BJ (cell line): ENCODE results near the gene SMC4. TPM values are rescaled to one million over a fixed set of nuclear protein-coding genes. Genes with fewer than 3 reads are reported as not detected.

ENCODE experiments used
- CTCF ChIA-PET: fragments of 350-600 bp; formaldehyde crosslinking; extraction: SDS; loops from one replicate; lab custom pipeline; 2021; ENCODE audit warnings: antibody characterized with exemption, inconsistent platforms; lab: Yijun Ruan, JAX
- POLR2A ChIA-PET: fragments of 300-600 bp; sonication (Branson Sonifier 250); formaldehyde crosslinking; extraction: SDS; loops from one replicate; lab custom pipeline; 2021; ENCODE audit warnings: antibody characterized with exemption; lab: Charles Lee
- DNase-seq: peaks from one replicate; pipeline ENCODE4 v3.0.0-alpha.2; 2011; ENCODE audit warnings: low read depth
- H3K27me3 ChIP-seq: 2 replicates; pipeline ENCODE4 v1.6.0; 2011; ENCODE audit warnings: low read length; ENCODE audit not compliant: control insufficient read depth, insufficient read depth
- H3K36me3 ChIP-seq: 2 replicates; pipeline ENCODE4 v1.5.1; 2011; ENCODE audit warnings: low read length; ENCODE audit not compliant: control insufficient read depth, insufficient read depth
- H3K4me3 ChIP-seq: 2 replicates; pipeline ENCODE4 v1.5.1; 2011; ENCODE audit warnings: low read depth, mild to moderate bottlenecking, control low read depth, low read length
- CTCF ChIP-seq: IDR thresholded peaks from 2 replicates; pipeline ENCODE4 v1.5.1; 2011; ENCODE audit warnings: low read depth, mild to moderate bottlenecking, control low read depth, inconsistent platforms, low read length, moderate library complexity; ENCODE audit not compliant: insufficient read depth
- polyA plus RNA-seq: library from polyadenylated mRNA; depleted of rRNA; stranded (reverse); fragments of >200 nt; gene quantifications from 2 replicates; pipeline ENCODE4 v1.2.3, GENCODE V29; 2011

SMC4 gene
- polyA plus RNA-seq, 1 experiment = 26.1 TPM

GRCh38 chr3:160454995-160455394 lies 55.5 kb downstream of the SMC4 start:
- CTCF ChIA-PET = interaction anchor here (1.1 kb wide), 1 partner anchor 32 kb away, joined by 3 read pairs; no protein-coding TSS in a partner anchor
- no peak for DNase-seq
- Histone ChIP-seq H3K36me3 (no peaks in the 10 kb centered on the region), H3K4me3 (no peak overlapping the region), H3K27me3 (no peaks in the 10 kb centered on the region)
- POLR2A ChIA-PET = no interaction called here
- no peak for TF ChIP-seq CTCF

- no peaks in the 10 kb centered on the region for H3K27me3 ChIP-seq
- H3K4me3 ChIP-seq = no peak overlapping the region
- no peaks in the 10 kb centered on the region for H3K36me3 ChIP-seq
- ChIA-PET CTCF (no interaction called here), POLR2A (no interaction called here)
- TF ChIP-seq CTCF = no peak
- DNase-seq = no peak
Observed at GRCh38 chr3:160455846-160456245, 56.4 kb downstream of the SMC4 start.

- ChIA-PET POLR2A (no interaction called here), CTCF (interaction anchor here (1.0 kb wide), 1 partner anchor 9 kb away, joined by 3 read pairs; no protein-coding TSS in a partner anchor)
- H3K4me3 ChIP-seq = no peak overlapping the region
- no peak for TF ChIP-seq CTCF
- H3K27me3 ChIP-seq = no peaks in the 10 kb centered on the region
- H3K36me3 ChIP-seq = no peaks in the 10 kb centered on the region
- no peak for DNase-seq
Observed at GRCh38 chr3:160458151-160458550, 58.7 kb downstream of the SMC4 start.

GRCh38 chr3:160459450-160459970 lies 60.1 kb downstream of the SMC4 start:
- Histone ChIP-seq H3K27me3 (no peaks in the 10 kb centered on the region), H3K4me3 (no peak overlapping the region), H3K36me3 (no peaks in the 10 kb centered on the region)
- no peak for DNase-seq
- CTCF ChIA-PET = interaction anchor here (1.0 to 1.3 kb wide), 2 partner anchors 8 to 9 kb away, joined by 3 to 6 read pairs; partner anchors contain the start of gene TRIM59
- no peak for TF ChIP-seq CTCF
- POLR2A ChIA-PET = no interaction called here

GRCh38 chr3:160460033-160460432 lies 60.6 kb downstream of the SMC4 start:
- Histone ChIP-seq H3K27me3 (no peaks in the 10 kb centered on the region), H3K36me3 (no peaks in the 10 kb centered on the region), H3K4me3 (no peak overlapping the region)
- CTCF ChIA-PET = interaction anchor here (1.3 kb wide), 1 partner anchor 9 kb away, joined by 6 read pairs; the partner anchor contains the start of gene TRIM59
- no peak for DNase-seq
- TF ChIP-seq CTCF = no peak
- POLR2A ChIA-PET = no interaction called here
